ENCODE measurements around the gene MYO7B. TPM values are rescaled to one million over a fixed set of nuclear protein-coding genes. Genes with fewer than 3 reads are reported as not detected.

MYO7B gene
- total and polyA plus RNA-seq, 9 of the 15 experiments (the other 6 are each of a cell fraction or from before 2014, with no cell fraction given) = 0.08 TPM; not detected in 8

DNA sequence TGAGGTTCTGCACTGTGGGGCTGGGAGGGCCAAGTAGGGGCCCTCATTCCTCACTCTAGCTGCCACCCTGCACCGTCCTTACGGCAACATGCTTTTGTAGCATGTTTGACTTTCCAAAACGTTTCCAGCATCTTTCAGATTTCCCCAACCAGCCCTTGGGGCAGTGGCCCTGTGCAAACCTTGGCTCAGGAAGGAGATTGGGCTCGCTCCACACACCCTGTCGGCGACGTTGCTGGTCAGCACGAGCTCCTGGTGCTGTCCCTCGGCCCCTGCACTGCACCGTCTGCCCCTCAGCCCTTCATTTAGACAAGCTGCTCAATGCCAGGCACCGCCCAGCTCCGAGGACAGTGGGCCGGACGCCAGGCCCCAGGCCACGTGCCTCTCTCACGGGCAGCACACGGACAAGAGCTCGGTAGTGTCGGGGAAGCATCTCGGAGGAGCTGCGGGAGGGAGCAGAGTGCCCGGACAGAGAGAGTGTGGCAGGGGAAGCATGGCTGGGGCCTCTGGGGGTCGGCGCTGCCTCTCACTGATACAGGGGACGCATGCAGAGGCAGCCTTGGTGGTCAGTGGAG is 117.4 kb downstream of the MYO7B start:
- 6% methylated on average over 25 of the region's 25 CpGs for WGBS (ENCODE audit: insufficient coverage, low coverage, missing lambda C conversion rate)
- Histone ChIP-seq H3K9me1 (ENCODE audit: control insufficient read depth, insufficient read depth, low read length) (no peaks in the 10 kb centered on the region), H3K27me3 (ENCODE audit: control insufficient read depth in 2 of 2, insufficient read depth in 2 of 2, low read length in 2 of 2) (peaks cover 56 to 83% of the 10 kb centered on the region in 2 experiments), H3K79me2 (ENCODE audit: control insufficient read depth, insufficient read depth, low read length) (no peaks in the 10 kb centered on the region), H4K20me1 (replicated peaks; ENCODE audit: control insufficient read depth, insufficient read depth, low read length) (peaks cover 13% of the 10 kb centered on the region; the same call in 1 of the 2 replicates), H3K9me3 (replicated peaks; ENCODE audit: control insufficient read depth, insufficient read depth, low read depth, low read length) (no peaks in the 10 kb centered on the region), H3K4me2 (ENCODE audit: insufficient read depth, low read length) (no peak overlapping the region), H2AFZ (ENCODE audit: low read depth, low read length) (no peak overlapping the region), H3K4me3 (no peak overlapping the region), H3K27ac (ENCODE audit: extremely low read depth, low read depth, low read length) (no peak overlapping the region), H3K36me3 (ENCODE audit: control insufficient read depth, insufficient read depth, low read length) (no peaks in the 10 kb centered on the region), H3K4me1 (replicated peaks in 1 of 2; ENCODE audit: control insufficient read depth in 2 of 2, insufficient read depth in 2 of 2, low read length in 2 of 2) (peaks cover 0 to 30% of the 10 kb centered on the region in 2 experiments; a peak in 1 of 5 replicates), H3K9ac (ENCODE audit: insufficient read depth in 1 of 2, low read depth in 2 of 2, low read length in 2 of 2) (no peak overlapping the region; a peak in 1 of 4 replicates)
- no TSS peak for BruUV-seq (replicated peaks)
- in situ Hi-C loops (cut with MboI) = no loop called here
- POLR2A ChIA-PET = interaction anchor here (0.6 to 1.2 kb wide), 2 partner anchors 127 to 328 kb away, joined by 3 to 4 read pairs; partner anchors contain the start of gene IWS1
- intact Hi-C loops (cut with micrococcal nuclease) = no loop called here
- FAIRE-seq (no peak), DNase-seq (ENCODE audit: extremely low read depth in 1 of 4, low spot score in 3 of 4) (no peak), ATAC-seq (no peak)
- CTCF ChIA-PET (ENCODE audit: low intra/inter-chr PET ratio) = no interaction called here
- TF ChIP-seq MGA (IDR thresholded peaks at IDR 0.05) (peak; percentile 27; the same call in 1 of the 2 replicates), NFE2L1 (tag; IDR thresholded peaks at IDR 0.05; ENCODE audit: borderline replicate concordance, low read depth) (no peak), PTTG1 (tag; IDR thresholded peaks at IDR 0.05; ENCODE audit: low read depth) (no peak), SAP30 (IDR thresholded peaks at IDR 0.05; ENCODE audit: borderline replicate concordance, insufficient read depth, low read depth, low read length, poor library complexity, severe bottlenecking) (no peak)
- TF ChIP-seq, protein P1, sequence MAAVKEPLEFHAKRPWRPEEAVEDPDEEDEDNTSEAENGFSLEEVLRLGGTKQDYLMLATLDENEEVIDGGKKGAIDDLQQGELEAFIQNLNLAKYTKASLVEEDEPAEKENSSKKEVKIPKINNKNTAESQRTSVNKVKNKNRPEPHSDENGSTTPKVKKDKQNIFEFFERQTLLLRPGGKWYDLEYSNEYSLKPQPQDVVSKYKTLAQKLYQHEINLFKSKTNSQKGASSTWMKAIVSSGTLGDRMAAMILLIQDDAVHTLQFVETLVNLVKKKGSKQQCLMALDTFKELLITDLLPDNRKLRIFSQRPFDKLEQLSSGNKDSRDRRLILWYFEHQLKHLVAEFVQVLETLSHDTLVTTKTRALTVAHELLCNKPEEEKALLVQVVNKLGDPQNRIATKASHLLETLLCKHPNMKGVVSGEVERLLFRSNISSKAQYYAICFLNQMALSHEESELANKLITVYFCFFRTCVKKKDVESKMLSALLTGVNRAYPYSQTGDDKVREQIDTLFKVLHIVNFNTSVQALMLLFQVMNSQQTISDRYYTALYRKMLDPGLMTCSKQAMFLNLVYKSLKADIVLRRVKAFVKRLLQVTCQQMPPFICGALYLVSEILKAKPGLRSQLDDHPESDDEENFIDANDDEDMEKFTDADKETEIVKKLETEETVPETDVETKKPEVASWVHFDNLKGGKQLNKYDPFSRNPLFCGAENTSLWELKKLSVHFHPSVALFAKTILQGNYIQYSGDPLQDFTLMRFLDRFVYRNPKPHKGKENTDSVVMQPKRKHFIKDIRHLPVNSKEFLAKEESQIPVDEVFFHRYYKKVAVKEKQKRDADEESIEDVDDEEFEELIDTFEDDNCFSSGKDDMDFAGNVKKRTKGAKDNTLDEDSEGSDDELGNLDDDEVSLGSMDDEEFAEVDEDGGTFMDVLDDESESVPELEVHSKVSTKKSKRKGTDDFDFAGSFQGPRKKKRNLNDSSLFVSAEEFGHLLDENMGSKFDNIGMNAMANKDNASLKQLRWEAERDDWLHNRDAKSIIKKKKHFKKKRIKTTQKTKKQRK (IDR thresholded peaks at IDR 0.05; ENCODE audit: borderline replicate concordance, low read depth, low read length) = no peak

All from K562 (cell line).